A673 (cell line): ENCODE results near the gene FIP1L1. TPM values are rescaled to one million over a fixed set of nuclear protein-coding genes. Genes with fewer than 3 reads are reported as not detected.

Experiments
- BruUV-seq: library from RNA; stranded (reverse); fragments of 400-500 nt; replicated peaks from 2 replicates; lab custom pipeline; 2021; lab: Mats Ljungman, UMichigan
- CTCF ChIA-PET: fragments of 300-600 bp; sonication (Branson Sonifier 250); formaldehyde crosslinking; loops from one replicate; lab custom pipeline; 2022; ENCODE audit warnings: antibody characterized with exemption; lab: Charles Lee
- POLR2A ChIA-PET: fragments of 300-600 bp; sonication (Branson Sonifier 250); formaldehyde crosslinking; loops from one replicate; lab custom pipeline; 2022; ENCODE audit warnings: antibody characterized with exemption; ENCODE audit not compliant: low non-redundant PET; lab: Charles Lee
- DNase-seq: peaks from one replicate; pipeline ENCODE4 v3.0.0-alpha.2; 2015; ENCODE audit warnings: low spot score
- H3K27ac ChIP-seq: fragments of 200-600 bp; sonication (generic); 2 replicates; pipeline ENCODE4 v1.5.1; 2016; ENCODE audit warnings: mixed run types, low read depth, mild to moderate bottlenecking, mixed read lengths, antibody characterized with exemption, low read length; ENCODE audit not compliant: poor library complexity, severe bottlenecking
- H3K27me3 ChIP-seq: fragments of 200-600 bp; sonication (generic); replicated peaks from 2 replicates; pipeline ENCODE4 v1.6.1; 2017; ENCODE audit warnings: mixed run types, low read depth, mild to moderate bottlenecking, mixed read lengths, antibody characterized with exemption, low read length; ENCODE audit not compliant: insufficient read depth, poor library complexity
- H3K36me3 ChIP-seq: fragments of 200-600 bp; sonication (generic); 2 replicates; pipeline ENCODE4 v1.6.1; 2016; ENCODE audit warnings: mixed run types, mild to moderate bottlenecking, mixed read lengths, antibody characterized with exemption, low read length; ENCODE audit not compliant: insufficient read depth, poor library complexity, severe bottlenecking
- H3K4me1 ChIP-seq: fragments of 200-600 bp; sonication (generic); 2 replicates; pipeline ENCODE4 v1.6.1; 2017; ENCODE audit warnings: mixed run types, mild to moderate bottlenecking, mixed read lengths, antibody characterized with exemption, low read length; ENCODE audit not compliant: insufficient read depth, poor library complexity, severe bottlenecking
- H3K4me3 ChIP-seq: fragments of 200-600 bp; sonication (generic); 2 replicates; pipeline ENCODE4 v1.5.1; 2016; ENCODE audit warnings: low read depth, mixed run types, mild to moderate bottlenecking, mixed read lengths, low read length; ENCODE audit not compliant: poor library complexity, severe bottlenecking
- H3K9me3 ChIP-seq: fragments of 200-600 bp; sonication (generic); 2 replicates; pipeline ENCODE4 v1.6.1; 2016; ENCODE audit warnings: mixed run types, low read depth, mild to moderate bottlenecking, mixed read lengths, antibody characterized with exemption, low read length; ENCODE audit not compliant: poor library complexity, severe bottlenecking
- EZH2 ChIP-seq: fragments of 200-600 bp; sonication (generic); IDR thresholded peaks from 2 replicates; pipeline ENCODE4 v1.6.1; 2017; ENCODE audit warnings: borderline replicate concordance, low read depth, mild to moderate bottlenecking, mixed read lengths, antibody characterized with exemption, low read length; ENCODE audit not compliant: poor library complexity, severe bottlenecking
- intact Hi-C: fragments of 100-400 bp; cut with micrococcal nuclease; formaldehyde crosslinking; loops from one replicate; pipeline ENCODE4 v1.10.0; 2022; ENCODE audit not compliant: unreplicated experiment
- total RNA-seq: library from RNA; stranded (reverse); gene quantifications from 2 replicates; pipeline ENCODE4 v1.2.3, GENCODE V29; 2021
- TF ChIP-seq, protein P1 (sequence below): fragments of 300-800, 200-600 bp; sonication (generic); conservative IDR thresholded peaks from 2 replicates; pipeline ENCODE4 v1.5.1; 2017; ENCODE audit warnings: low read depth, mild to moderate bottlenecking, antibody characterized with exemption, low read length, moderate library complexity, mixed read lengths

FIP1L1 gene
- total RNA-seq, 1 experiment from 2014 or later = 30.9 TPM

GRCh38 chr4:53487766-53488165, 110.3 kb downstream of the FIP1L1 start:
- Histone ChIP-seq H3K4me3 (no peak overlapping the region), H3K9me3 (no peaks in the 10 kb centered on the region), H3K27ac (no peak overlapping the region), H3K36me3 (no peaks in the 10 kb centered on the region), H3K4me1 (no peaks in the 10 kb centered on the region), H3K27me3 (no peaks in the 10 kb centered on the region)
- TF ChIP-seq, protein P1, sequence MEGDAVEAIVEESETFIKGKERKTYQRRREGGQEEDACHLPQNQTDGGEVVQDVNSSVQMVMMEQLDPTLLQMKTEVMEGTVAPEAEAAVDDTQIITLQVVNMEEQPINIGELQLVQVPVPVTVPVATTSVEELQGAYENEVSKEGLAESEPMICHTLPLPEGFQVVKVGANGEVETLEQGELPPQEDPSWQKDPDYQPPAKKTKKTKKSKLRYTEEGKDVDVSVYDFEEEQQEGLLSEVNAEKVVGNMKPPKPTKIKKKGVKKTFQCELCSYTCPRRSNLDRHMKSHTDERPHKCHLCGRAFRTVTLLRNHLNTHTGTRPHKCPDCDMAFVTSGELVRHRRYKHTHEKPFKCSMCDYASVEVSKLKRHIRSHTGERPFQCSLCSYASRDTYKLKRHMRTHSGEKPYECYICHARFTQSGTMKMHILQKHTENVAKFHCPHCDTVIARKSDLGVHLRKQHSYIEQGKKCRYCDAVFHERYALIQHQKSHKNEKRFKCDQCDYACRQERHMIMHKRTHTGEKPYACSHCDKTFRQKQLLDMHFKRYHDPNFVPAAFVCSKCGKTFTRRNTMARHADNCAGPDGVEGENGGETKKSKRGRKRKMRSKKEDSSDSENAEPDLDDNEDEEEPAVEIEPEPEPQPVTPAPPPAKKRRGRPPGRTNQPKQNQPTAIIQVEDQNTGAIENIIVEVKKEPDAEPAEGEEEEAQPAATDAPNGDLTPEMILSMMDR = no peak
- TF ChIP-seq EZH2 = no peak
- BruUV-seq = no TSS peak
- CTCF ChIA-PET = no interaction called here
- intact Hi-C loops = no loop called here
- POLR2A ChIA-PET = no interaction called here
- DNase-seq = no peak

- no peaks in the 10 kb centered on the region for H3K4me1 ChIP-seq
- ChIA-PET POLR2A (no interaction called here), CTCF (no interaction called here)
- DNase-seq = no peak
- no peaks in the 10 kb centered on the region for H3K9me3 ChIP-seq
- no peak overlapping the region for H3K4me3 ChIP-seq
- intact Hi-C loops = no loop called here
- no peak overlapping the region for H3K27ac ChIP-seq
- H3K27me3 ChIP-seq = no peaks in the 10 kb centered on the region
- BruUV-seq = no TSS peak
- H3K36me3 ChIP-seq = no peaks in the 10 kb centered on the region
- TF ChIP-seq, protein P1 = no peak
- TF ChIP-seq EZH2 = no peak
Measured at GRCh38 chr4:53489279-53489889, 111.9 kb downstream of the FIP1L1 start.

GRCh38 chr4:53490161-53490956, 112.9 kb downstream of the FIP1L1 start:
- BruUV-seq = no TSS peak
- Histone ChIP-seq H3K27me3 (no peaks in the 10 kb centered on the region), H3K4me3 (no peak overlapping the region), H3K9me3 (no peaks in the 10 kb centered on the region), H3K27ac (no peak overlapping the region), H3K4me1 (no peaks in the 10 kb centered on the region), H3K36me3 (no peaks in the 10 kb centered on the region)
- ChIA-PET POLR2A (no interaction called here), CTCF (interaction anchor here (0.7 kb wide), 1 partner anchor 13 kb away, joined by 3 read pairs; no protein-coding TSS in a partner anchor)
- intact Hi-C loops = no loop called here
- no peak for DNase-seq
- no peak for TF ChIP-seq EZH2
- TF ChIP-seq, protein P1 = no peak
